GM19035 (cell line): ENCODE measurements around the gene TSPAN12.

Source experiments
- ATAC-seq: cut with Tn5 transposase; IDR thresholded peaks from one replicate; pipeline ENCODE4 v1.9.1; 2021; ENCODE audit not compliant: unreplicated experiment

TSPAN12 gene

GRCh38 chr7:120770206-120770605 lies 87.7 kb downstream of the TSPAN12 start:
- ATAC-seq, result no peak

- ATAC-seq, result no peak
These were observed 97.1 kb downstream of the TSPAN12 start for GRCh38 chr7:120760851-120761250.

- peak; percentile 82 for ATAC-seq
These were observed 97.9 kb downstream of the TSPAN12 start for GRCh38 chr7:120760050-120760449.

GRCh38 chr7:120743128-120743527 lies 114.8 kb downstream of the TSPAN12 start:
- ATAC-seq, result no peak

GRCh38 chr7:120742372-120742771 lies 115.6 kb downstream of the TSPAN12 start:
- ATAC-seq, result no peak

- ATAC-seq, result no peak
These were observed 116.4 kb downstream of the TSPAN12 start for GRCh38 chr7:120741371-120742042.

GRCh38 chr7:120740348-120740747 lies 117.6 kb downstream of the TSPAN12 start:
- no peak for ATAC-seq

GRCh38 chr7:120738816-120739215 lies 119.1 kb downstream of the TSPAN12 start:
- no peak for ATAC-seq
